ENCODE results near the gene PPP2R2D.

DNA sequence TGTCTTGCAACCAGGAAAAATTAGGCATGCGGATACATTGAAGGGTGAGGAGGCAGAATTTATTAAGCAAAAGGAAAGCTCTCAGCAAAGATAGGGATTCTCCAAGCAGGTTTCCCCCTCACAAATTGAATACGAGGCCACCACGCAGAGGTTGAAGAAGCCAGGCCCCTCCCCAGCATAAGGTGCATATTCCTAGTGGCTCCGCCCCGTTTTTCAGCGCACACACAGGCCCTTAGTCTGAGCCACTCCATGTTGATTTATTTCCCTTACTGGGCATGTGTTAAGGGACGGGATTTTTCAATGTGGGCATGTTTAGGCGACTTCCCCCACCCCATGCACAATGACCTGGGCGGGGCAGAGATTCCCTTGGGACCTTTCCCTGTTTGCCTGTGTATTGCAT lies 24.9 kb downstream of the PPP2R2D start:
- TF ChIP-seq, protein P1, sequence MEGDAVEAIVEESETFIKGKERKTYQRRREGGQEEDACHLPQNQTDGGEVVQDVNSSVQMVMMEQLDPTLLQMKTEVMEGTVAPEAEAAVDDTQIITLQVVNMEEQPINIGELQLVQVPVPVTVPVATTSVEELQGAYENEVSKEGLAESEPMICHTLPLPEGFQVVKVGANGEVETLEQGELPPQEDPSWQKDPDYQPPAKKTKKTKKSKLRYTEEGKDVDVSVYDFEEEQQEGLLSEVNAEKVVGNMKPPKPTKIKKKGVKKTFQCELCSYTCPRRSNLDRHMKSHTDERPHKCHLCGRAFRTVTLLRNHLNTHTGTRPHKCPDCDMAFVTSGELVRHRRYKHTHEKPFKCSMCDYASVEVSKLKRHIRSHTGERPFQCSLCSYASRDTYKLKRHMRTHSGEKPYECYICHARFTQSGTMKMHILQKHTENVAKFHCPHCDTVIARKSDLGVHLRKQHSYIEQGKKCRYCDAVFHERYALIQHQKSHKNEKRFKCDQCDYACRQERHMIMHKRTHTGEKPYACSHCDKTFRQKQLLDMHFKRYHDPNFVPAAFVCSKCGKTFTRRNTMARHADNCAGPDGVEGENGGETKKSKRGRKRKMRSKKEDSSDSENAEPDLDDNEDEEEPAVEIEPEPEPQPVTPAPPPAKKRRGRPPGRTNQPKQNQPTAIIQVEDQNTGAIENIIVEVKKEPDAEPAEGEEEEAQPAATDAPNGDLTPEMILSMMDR (conservative IDR thresholded peaks at IDR 0.05) = no peak
- no peak for TF ChIP-seq ZFX (IDR thresholded peaks at IDR 0.05)

All from C4-2B (cell line).